ENCODE results near the gene LIN7A. TPM values are rescaled to one million over a fixed set of nuclear protein-coding genes. Genes with fewer than 3 reads are reported as not detected.

The LIN7A gene
- polyA plus RNA-seq, 1 experiment = 10.4 TPM

DNA sequence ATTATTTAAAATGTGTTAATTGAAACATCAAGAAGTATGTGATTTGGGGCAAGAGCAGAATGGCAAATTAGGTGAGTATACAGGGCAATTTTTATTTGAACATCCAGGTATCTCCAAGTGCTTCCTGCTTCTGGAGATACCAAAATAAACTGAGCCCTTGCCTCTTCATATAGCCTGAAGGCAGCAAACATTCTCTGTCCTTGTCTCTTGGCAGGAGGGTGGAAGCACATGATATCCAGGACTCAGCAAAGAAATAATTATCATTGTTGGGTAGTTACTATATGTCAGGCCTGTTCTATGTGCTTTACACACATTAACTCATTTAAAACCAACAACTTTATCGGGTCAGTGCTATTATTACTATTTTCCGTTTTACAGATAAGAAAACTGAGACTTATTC is 12.5 kb downstream of the LIN7A start:
- H3K27ac ChIP-seq (ENCODE audit: low read depth, low read length) = no peak overlapping the region
- TF ChIP-seq, protein P1, sequence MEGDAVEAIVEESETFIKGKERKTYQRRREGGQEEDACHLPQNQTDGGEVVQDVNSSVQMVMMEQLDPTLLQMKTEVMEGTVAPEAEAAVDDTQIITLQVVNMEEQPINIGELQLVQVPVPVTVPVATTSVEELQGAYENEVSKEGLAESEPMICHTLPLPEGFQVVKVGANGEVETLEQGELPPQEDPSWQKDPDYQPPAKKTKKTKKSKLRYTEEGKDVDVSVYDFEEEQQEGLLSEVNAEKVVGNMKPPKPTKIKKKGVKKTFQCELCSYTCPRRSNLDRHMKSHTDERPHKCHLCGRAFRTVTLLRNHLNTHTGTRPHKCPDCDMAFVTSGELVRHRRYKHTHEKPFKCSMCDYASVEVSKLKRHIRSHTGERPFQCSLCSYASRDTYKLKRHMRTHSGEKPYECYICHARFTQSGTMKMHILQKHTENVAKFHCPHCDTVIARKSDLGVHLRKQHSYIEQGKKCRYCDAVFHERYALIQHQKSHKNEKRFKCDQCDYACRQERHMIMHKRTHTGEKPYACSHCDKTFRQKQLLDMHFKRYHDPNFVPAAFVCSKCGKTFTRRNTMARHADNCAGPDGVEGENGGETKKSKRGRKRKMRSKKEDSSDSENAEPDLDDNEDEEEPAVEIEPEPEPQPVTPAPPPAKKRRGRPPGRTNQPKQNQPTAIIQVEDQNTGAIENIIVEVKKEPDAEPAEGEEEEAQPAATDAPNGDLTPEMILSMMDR (IDR thresholded peaks at IDR 0.05; ENCODE audit: low read depth, low read length) = no peak
- no peaks in the 10 kb centered on the region for H3K27me3 ChIP-seq (ENCODE audit: control insufficient read depth, insufficient read depth, low read length)
- ChIA-PET POLR2A (no interaction called here), CTCF (no interaction called here)
- DNase-seq (ENCODE audit: low read depth, low spot score) = no peak
- H3K4me3 ChIP-seq (ENCODE audit: low read depth, low read length) = no peak overlapping the region
- H3K9me3 ChIP-seq (ENCODE audit: control insufficient read depth, insufficient read depth, low read length) = peaks cover 2% of the 10 kb centered on the region; the same call in 1 of the 2 replicates

DNA sequence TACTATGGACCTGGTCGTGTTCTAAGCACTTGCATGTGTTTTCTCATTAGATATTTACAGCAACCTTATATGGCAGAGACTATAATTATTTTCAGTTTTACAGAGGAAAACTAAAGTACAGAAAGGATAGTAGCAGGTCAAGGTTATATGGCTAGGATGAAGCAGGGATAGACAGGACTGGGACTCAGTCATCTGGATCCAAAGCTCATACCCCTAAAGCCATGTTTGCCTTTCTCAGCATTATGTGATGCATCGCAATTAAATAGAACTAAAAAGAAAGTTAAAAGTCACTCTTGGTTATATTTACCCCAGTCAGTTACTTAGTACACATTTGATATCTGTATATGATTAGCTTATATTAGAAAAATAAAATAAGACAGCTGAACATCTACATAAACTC is 13.3 kb downstream of the LIN7A start:
- no peak overlapping the region for H3K27ac ChIP-seq (ENCODE audit: low read depth, low read length)
- TF ChIP-seq, protein P1 (IDR thresholded peaks at IDR 0.05; ENCODE audit: low read depth, low read length) = no peak
- POLR2A ChIA-PET = no interaction called here
- CTCF ChIA-PET = no interaction called here
- peaks cover 2% of the 10 kb centered on the region; the same call in 1 of the 2 replicates for H3K9me3 ChIP-seq (ENCODE audit: control insufficient read depth, insufficient read depth, low read length)
- no peak overlapping the region for H3K4me3 ChIP-seq (ENCODE audit: low read depth, low read length)
- H3K27me3 ChIP-seq (ENCODE audit: control insufficient read depth, insufficient read depth, low read length) = no peaks in the 10 kb centered on the region
- DNase-seq (ENCODE audit: low read depth, low spot score) = no peak

- POLR2A ChIA-PET = no interaction called here
- no peaks in the 10 kb centered on the region for H3K27me3 ChIP-seq (ENCODE audit: control insufficient read depth, insufficient read depth, low read length)
Measured at GRCh38 chr12:80920006-80920405, 17.7 kb downstream of the LIN7A start.

DNA sequence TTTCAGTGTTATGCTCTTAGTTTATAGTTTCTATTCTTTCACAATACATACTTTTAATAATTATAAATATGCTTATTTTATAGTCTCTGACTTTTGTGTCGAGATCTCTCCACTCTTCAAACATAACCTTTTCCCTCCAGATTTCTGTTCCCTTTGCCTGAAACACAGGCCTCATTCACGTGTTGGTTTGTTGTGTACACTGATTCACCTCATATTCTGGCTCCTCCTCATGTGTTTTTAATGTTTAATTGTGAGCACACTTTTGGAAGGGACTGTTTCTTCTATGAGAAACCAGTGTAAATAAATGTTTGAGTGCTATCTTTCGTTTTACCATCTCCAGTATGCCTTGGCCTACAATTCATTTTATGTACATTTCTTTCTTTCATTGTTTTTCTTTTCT is 20.1 kb downstream of the LIN7A start:
- Histone ChIP-seq H3K9me3 (ENCODE audit: control insufficient read depth, insufficient read depth, low read length) (no peaks in the 10 kb centered on the region), H3K4me3 (ENCODE audit: low read depth, low read length) (no peak overlapping the region), H3K27me3 (ENCODE audit: control insufficient read depth, insufficient read depth, low read length) (no peaks in the 10 kb centered on the region), H3K27ac (ENCODE audit: low read depth, low read length) (no peak overlapping the region)
- ChIA-PET POLR2A (no interaction called here), CTCF (no interaction called here)
- DNase-seq (ENCODE audit: low read depth, low spot score) = no peak
- TF ChIP-seq, protein P1 (IDR thresholded peaks at IDR 0.05; ENCODE audit: low read depth, low read length) = no peak

More at GRCh38 chr12:80920006-80920405, 17.7 kb downstream of the LIN7A start:
- no peaks in the 10 kb centered on the region for H3K9me3 ChIP-seq (ENCODE audit: control insufficient read depth, insufficient read depth, low read length)
- DNase-seq (ENCODE audit: low read depth, low spot score) = no peak
- H3K4me3 ChIP-seq (ENCODE audit: low read depth, low read length) = no peak overlapping the region
- TF ChIP-seq, protein P1 (IDR thresholded peaks at IDR 0.05; ENCODE audit: low read depth, low read length) = no peak
- H3K27ac ChIP-seq (ENCODE audit: low read depth, low read length) = no peak overlapping the region
- CTCF ChIA-PET = interaction anchor here (0.6 kb wide), 1 partner anchor 650 kb away, joined by 5 read pairs; no protein-coding TSS in a partner anchor

DNA sequence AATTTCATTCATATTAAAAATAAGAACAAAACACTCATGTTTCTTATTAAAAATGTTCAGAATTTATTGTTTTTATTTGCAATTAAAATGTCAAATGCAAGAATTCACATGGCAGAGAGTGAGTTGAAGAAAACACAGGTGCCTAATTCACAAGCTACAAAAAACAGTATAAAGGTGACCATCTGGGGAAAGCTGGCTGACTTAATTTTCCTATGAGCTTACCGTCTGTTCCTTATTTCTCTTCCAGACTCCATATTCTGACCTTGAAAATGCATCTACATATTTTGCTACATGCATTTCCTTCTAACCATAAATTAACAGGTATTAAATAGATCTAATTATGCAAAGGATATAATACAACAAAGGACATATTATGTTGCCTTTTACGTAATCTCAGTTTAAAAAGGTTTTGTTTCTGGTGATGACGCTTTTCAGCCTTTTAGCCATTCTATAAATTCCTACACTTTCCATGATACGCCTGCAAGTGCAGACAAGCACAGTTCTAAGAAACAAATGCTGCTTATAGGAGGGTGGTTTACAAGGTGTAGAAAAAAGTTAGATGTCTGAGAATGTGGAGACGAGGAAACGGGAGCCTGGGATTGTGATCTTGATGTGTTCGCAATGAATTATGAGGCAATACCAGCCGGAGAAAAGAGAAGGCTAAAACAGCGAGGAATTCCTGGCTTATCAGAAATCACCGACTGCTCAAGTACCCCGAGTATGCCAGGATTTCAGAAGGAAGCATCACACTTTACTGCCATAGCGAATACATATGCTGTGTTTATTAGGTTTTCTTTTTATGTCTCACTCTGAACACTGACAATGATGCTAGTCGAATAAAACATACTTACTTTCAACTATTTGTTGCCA is 24.6 kb downstream of the LIN7A start:
- Histone ChIP-seq H3K9me3 (ENCODE audit: control insufficient read depth, insufficient read depth, low read length) (no peaks in the 10 kb centered on the region), H3K4me3 (ENCODE audit: low read depth, low read length) (no peak overlapping the region), H3K27ac (ENCODE audit: low read depth, low read length) (no peak overlapping the region), H3K27me3 (ENCODE audit: control insufficient read depth, insufficient read depth, low read length) (no peaks in the 10 kb centered on the region)
- TF ChIP-seq, protein P1 (IDR thresholded peaks at IDR 0.05; ENCODE audit: low read depth, low read length) = no peak
- ChIA-PET POLR2A (no interaction called here), CTCF (interaction anchor here (0.9 to 2.0 kb wide), 2 partner anchors 76 to 600 kb away, joined by 3 to 5 read pairs; no protein-coding TSS in a partner anchor)
- no peak for DNase-seq (ENCODE audit: low read depth, low spot score)
